Large intestine (tissue), 3 donors: ENCODE results near the gene FBN1. TPM values are rescaled to one million over a fixed set of nuclear protein-coding genes. Genes with fewer than 3 reads are reported as not detected.

Source experiments
- DNase-seq, 2 donors: peaks; one replicate each; pipeline versions ENCODE4 v3.0.0 to v3.0.0-alpha.2; 2013
- H3K27ac ChIP-seq: one replicate; pipeline ENCODE4 v1.5.1; 2013; ENCODE audit warnings: low read length
- H3K27me3 ChIP-seq: 2 replicates; pipeline ENCODE4 v1.6.1; 2013; ENCODE audit warnings: low read length; ENCODE audit not compliant: control insufficient read depth, insufficient read depth
- H3K36me3 ChIP-seq: 2 replicates; pipeline ENCODE4 v1.6.1; 2013; ENCODE audit warnings: low read length; ENCODE audit not compliant: control insufficient read depth, insufficient read depth
- H3K4me1 ChIP-seq: one replicate; pipeline ENCODE4 v1.6.1; 2013; ENCODE audit warnings: low read length; ENCODE audit not compliant: control insufficient read depth, insufficient read depth
- H3K4me3 ChIP-seq: one replicate; pipeline ENCODE4 v1.5.1; 2013; ENCODE audit warnings: low read length
- H3K9me3 ChIP-seq: one replicate; pipeline ENCODE4 v1.6.1; 2013; ENCODE audit warnings: mild to moderate bottlenecking, low read depth, low read length, moderate library complexity; ENCODE audit not compliant: control insufficient read depth
- WGBS: methylation state at CpG from one replicate; pipeline ENCODE4 v1.1.5; 2013; ENCODE audit warnings: low lambda C conversion rate; ENCODE audit not compliant: insufficient coverage; 5-methylcytosine and 5-hydroxymethylcytosine counted together
- polyA plus RNA-seq: library from polyadenylated mRNA; unstranded; fragments of 120-200 nt; gene quantifications from one replicate; pipeline ENCODE4 v1.2.1, GENCODE V29; 2013

Gene FBN1
- polyA plus RNA-seq, 1 donor, result 49.6 TPM

GRCh38 chr15:48395521-48396011 lies 249.9 kb downstream of the FBN1 start:
- peak in 1 of 2 donors; percentile 6 for DNase-seq
- Histone ChIP-seq H3K27ac (no peak overlapping the region), H3K4me1 (no peaks in the 10 kb centered on the region), H3K4me3 (no peak overlapping the region), H3K36me3 (no peaks in the 10 kb centered on the region), H3K27me3 (no peaks in the 10 kb centered on the region), H3K9me3 (no peaks in the 10 kb centered on the region)
- WGBS, result no CpG with 5 or more reads among the region's 5 CpGs

GRCh38 chr15:48394970-48395369 lies 250.5 kb downstream of the FBN1 start:
- no peak overlapping the region for H3K27ac ChIP-seq
- H3K27me3 ChIP-seq, result no peaks in the 10 kb centered on the region
- H3K4me1 ChIP-seq, result no peaks in the 10 kb centered on the region
- no CpG with 5 or more reads among the region's 4 CpGs for WGBS
- no peak for DNase-seq
- H3K36me3 ChIP-seq, result no peaks in the 10 kb centered on the region
- no peaks in the 10 kb centered on the region for H3K9me3 ChIP-seq
- no peak overlapping the region for H3K4me3 ChIP-seq

GRCh38 chr15:48393645-48394506 lies 251.6 kb downstream of the FBN1 start:
- H3K36me3 ChIP-seq, result no peaks in the 10 kb centered on the region
- peak in 1 of 2 donors; percentile 30 for DNase-seq
- no peaks in the 10 kb centered on the region for H3K9me3 ChIP-seq
- no peaks in the 10 kb centered on the region for H3K4me1 ChIP-seq
- no peak overlapping the region for H3K4me3 ChIP-seq
- no peaks in the 10 kb centered on the region for H3K27me3 ChIP-seq
- no CpG with 5 or more reads among the region's 15 CpGs for WGBS
- H3K27ac ChIP-seq, result no peak overlapping the region

- H3K27ac ChIP-seq, result no peak overlapping the region
- no peaks in the 10 kb centered on the region for H3K36me3 ChIP-seq
- H3K4me3 ChIP-seq, result no peak overlapping the region
- no peaks in the 10 kb centered on the region for H3K4me1 ChIP-seq
- H3K9me3 ChIP-seq, result no peaks in the 10 kb centered on the region
- H3K27me3 ChIP-seq, result no peaks in the 10 kb centered on the region
- DNase-seq, result peak in 1 of 2 donors; percentile 9
- 80% methylated on average over 1 of the region's 4 CpGs for WGBS
These were observed 253.2 kb downstream of the FBN1 start for GRCh38 chr15:48392356-48392755.

- H3K27ac ChIP-seq, result no peak overlapping the region
- no peaks in the 10 kb centered on the region for H3K4me1 ChIP-seq
- H3K27me3 ChIP-seq, result no peaks in the 10 kb centered on the region
- 100% methylated on average over 1 of the region's 2 CpGs for WGBS
- H3K4me3 ChIP-seq, result no peak overlapping the region
- DNase-seq, result no peak
- H3K36me3 ChIP-seq, result no peaks in the 10 kb centered on the region
- no peaks in the 10 kb centered on the region for H3K9me3 ChIP-seq
These were observed 253.6 kb downstream of the FBN1 start for GRCh38 chr15:48391950-48392349.

GRCh38 chr15:48389691-48390143 lies 255.8 kb downstream of the FBN1 start:
- H3K27ac ChIP-seq, result no peak overlapping the region
- H3K27me3 ChIP-seq, result no peaks in the 10 kb centered on the region
- no peaks in the 10 kb centered on the region for H3K4me1 ChIP-seq
- no peaks in the 10 kb centered on the region for H3K9me3 ChIP-seq
- H3K36me3 ChIP-seq, result no peaks in the 10 kb centered on the region
- no peak for DNase-seq
- no peak overlapping the region for H3K4me3 ChIP-seq
- WGBS, result no CpG with 5 or more reads among the region's 3 CpGs

- no peaks in the 10 kb centered on the region for H3K36me3 ChIP-seq
- H3K27me3 ChIP-seq, result no peaks in the 10 kb centered on the region
- no peaks in the 10 kb centered on the region for H3K9me3 ChIP-seq
- H3K4me1 ChIP-seq, result no peaks in the 10 kb centered on the region
- H3K4me3 ChIP-seq, result no peak overlapping the region
- no peak overlapping the region for H3K27ac ChIP-seq
- DNase-seq, result no peak
- no CpG with 5 or more reads among the region's 1 CpG for WGBS
These were observed 256.6 kb downstream of the FBN1 start for GRCh38 chr15:48388910-48389309.

- Histone ChIP-seq H3K4me3 (no peak overlapping the region), H3K27ac (no peak overlapping the region), H3K27me3 (no peaks in the 10 kb centered on the region), H3K4me1 (no peaks in the 10 kb centered on the region), H3K9me3 (no peaks in the 10 kb centered on the region), H3K36me3 (no peaks in the 10 kb centered on the region)
- DNase-seq, result no peak
- no CpG with 5 or more reads among the region's 4 CpGs for WGBS
These were observed 257.3 kb downstream of the FBN1 start for GRCh38 chr15:48388016-48388851.

GRCh38 chr15:48385031-48385830 lies 260.3 kb downstream of the FBN1 start:
- Histone ChIP-seq H3K36me3 (no peaks in the 10 kb centered on the region), H3K27me3 (no peaks in the 10 kb centered on the region), H3K4me1 (no peaks in the 10 kb centered on the region), H3K9me3 (no peaks in the 10 kb centered on the region), H3K4me3 (no peak overlapping the region), H3K27ac (no peak overlapping the region)
- no peak for DNase-seq
- 90% methylated on average over 2 of the region's 4 CpGs for WGBS

GRCh38 chr15:48384616-48385015 lies 260.9 kb downstream of the FBN1 start:
- H3K27ac ChIP-seq, result no peak overlapping the region
- WGBS, result no CpG with 5 or more reads among the region's 3 CpGs
- H3K27me3 ChIP-seq, result no peaks in the 10 kb centered on the region
- no peaks in the 10 kb centered on the region for H3K9me3 ChIP-seq
- H3K4me3 ChIP-seq, result no peak overlapping the region
- no peak for DNase-seq
- no peaks in the 10 kb centered on the region for H3K4me1 ChIP-seq
- no peaks in the 10 kb centered on the region for H3K36me3 ChIP-seq
